Neural cell (in vitro differentiated cells): ENCODE data around the gene CLEC16A.

Experiments used
- CTCF ChIP-seq: fragments of 450-650 bp; IDR thresholded peaks from 2 replicates; pipeline ENCODE4 v1.5.1; 2014; ENCODE audit warnings: antibody characterized with exemption, mild to moderate bottlenecking, moderate library complexity; ENCODE audit not compliant: poor library complexity, severe bottlenecking
- POLR2AphosphoS5 ChIP-seq: IDR thresholded peaks from 2 replicates; pipeline ENCODE4 v1.6.1; 2012

- TF ChIP-seq CTCF (no peak), POLR2AphosphoS5 (no peak)
These were observed 91.7 kb downstream of the CLEC16A start for GRCh38 chr16:11036040-11036439.
